GM19240 (cell line): ENCODE results near the gene PUS1.
"Not testable (repeated sequence)": the region's sequence is repeated elsewhere in the genome, so short reads cannot be mapped to it uniquely, and the experiment has no call there.

Experiments used
- DNase-seq: peaks from one replicate; pipeline ENCODE4 v3.0.0; 2011; ENCODE audit warnings: low spot score; ENCODE audit not compliant: insufficient read length

PUS1 gene

GRCh38 chr12:131959641-131960589, 30.8 kb downstream of the PUS1 start:
- DNase-seq: no peak

- not testable (repeated sequence) for DNase-seq
Measured at GRCh38 chr12:131960590-131961325, 31.7 kb downstream of the PUS1 start.

GRCh38 chr12:131961328-131961727, 32.3 kb downstream of the PUS1 start:
- DNase-seq: not testable (repeated sequence)

- DNase-seq: no peak
Measured at GRCh38 chr12:131962069-131962468, 33.0 kb downstream of the PUS1 start.

GRCh38 chr12:131963381-131963780, 34.3 kb downstream of the PUS1 start:
- no peak for DNase-seq

- DNase-seq: no peak
Measured at GRCh38 chr12:131965073-131965472, 36.0 kb downstream of the PUS1 start.

GRCh38 chr12:131971226-131971625, 42.1 kb downstream of the PUS1 start:
- no peak for DNase-seq

GRCh38 chr12:131975228-131975627, 46.2 kb downstream of the PUS1 start:
- no peak for DNase-seq

- DNase-seq: no peak
Measured at GRCh38 chr12:131979606-131980005, 50.5 kb downstream of the PUS1 start.

GRCh38 chr12:131980263-131980662, 51.2 kb downstream of the PUS1 start:
- no peak for DNase-seq

GRCh38 chr12:131981388-131981787, 52.3 kb downstream of the PUS1 start:
- DNase-seq: no peak

GRCh38 chr12:131982041-131982440, 53.0 kb downstream of the PUS1 start:
- DNase-seq: no peak

GRCh38 chr12:131983026-131983425, 54.0 kb downstream of the PUS1 start:
- no peak for DNase-seq

GRCh38 chr12:131983554-131983953, 54.5 kb downstream of the PUS1 start:
- no peak for DNase-seq

GRCh38 chr12:131984334-131984733, 55.3 kb downstream of the PUS1 start:
- DNase-seq: no peak

- DNase-seq: not testable (repeated sequence)
Measured at GRCh38 chr12:131985510-131985875, 56.4 kb downstream of the PUS1 start.

GRCh38 chr12:131986361-131986760, 57.3 kb downstream of the PUS1 start:
- DNase-seq: no peak

GRCh38 chr12:131986910-131987309, 57.8 kb downstream of the PUS1 start:
- DNase-seq: no peak

GRCh38 chr12:131987552-131987951, 58.5 kb downstream of the PUS1 start:
- no peak for DNase-seq

- no peak for DNase-seq
Measured at GRCh38 chr12:131988054-131988796, 59.1 kb downstream of the PUS1 start.

GRCh38 chr12:131989021-131989420, 59.9 kb downstream of the PUS1 start:
- no peak for DNase-seq
